PC-3 (cell line): ENCODE measurements around the gene KRABD2.

Source experiments
- EZH2 ChIP-seq: fragments of 300-600 bp; sonication (generic); IDR thresholded peaks from one replicate; pipeline ENCODE4 v1.6.1; 2017; ENCODE audit warnings: antibody characterized with exemption, mild to moderate bottlenecking, low read length; ENCODE audit not compliant: unreplicated experiment
- EZH2phosphoT487 ChIP-seq: fragments of 300-600 bp; sonication (generic); IDR thresholded peaks from 2 replicates; pipeline ENCODE4 v1.6.1; 2018; ENCODE audit warnings: mild to moderate bottlenecking, antibody characterized with exemption, low read length, borderline replicate concordance
- TF ChIP-seq, protein P1 (sequence below): fragments of 300-600 bp; sonication (generic); conservative IDR thresholded peaks from 2 replicates; pipeline ENCODE4 v1.5.1; 2017; ENCODE audit warnings: antibody characterized with exemption, low read depth, mild to moderate bottlenecking, low read length

DNA sequence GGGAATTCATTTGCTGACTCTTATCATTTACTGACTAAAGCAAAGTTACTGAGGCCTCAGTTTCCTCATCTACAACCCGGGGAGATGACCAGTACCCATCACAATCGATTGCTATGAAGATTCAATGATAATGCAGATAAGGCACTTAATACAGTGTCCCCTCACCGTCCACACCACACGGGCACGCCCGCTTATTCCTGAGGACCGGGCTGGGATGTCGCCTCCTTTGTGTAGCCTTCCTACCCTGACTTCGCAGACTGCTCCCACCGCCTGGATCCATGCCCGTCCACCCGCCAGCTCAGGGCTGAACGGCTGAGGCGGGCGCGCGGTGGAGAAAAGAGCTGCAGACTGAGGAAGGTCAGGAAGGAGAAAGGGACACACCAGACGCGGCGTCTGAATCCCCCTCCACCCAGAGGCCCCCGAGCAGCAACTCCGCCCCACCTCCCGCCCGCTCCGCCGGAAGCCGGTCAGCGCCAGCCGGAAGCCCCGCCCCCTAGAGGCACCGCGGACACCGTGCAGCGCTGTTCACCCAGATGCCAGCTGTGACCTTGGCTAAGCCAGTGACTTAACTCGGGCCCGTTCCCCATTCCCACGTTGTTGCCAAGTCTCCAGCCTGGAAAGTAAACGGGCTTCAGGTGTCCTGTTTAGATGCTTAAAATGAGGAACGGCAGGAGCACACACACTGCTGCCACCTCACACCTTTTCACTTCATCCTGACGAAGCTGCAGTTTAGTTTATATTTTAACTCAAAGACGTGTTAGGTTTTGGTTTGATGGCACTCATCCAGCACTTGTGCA lies at the start of gene KRABD2:
- TF ChIP-seq, protein P1, sequence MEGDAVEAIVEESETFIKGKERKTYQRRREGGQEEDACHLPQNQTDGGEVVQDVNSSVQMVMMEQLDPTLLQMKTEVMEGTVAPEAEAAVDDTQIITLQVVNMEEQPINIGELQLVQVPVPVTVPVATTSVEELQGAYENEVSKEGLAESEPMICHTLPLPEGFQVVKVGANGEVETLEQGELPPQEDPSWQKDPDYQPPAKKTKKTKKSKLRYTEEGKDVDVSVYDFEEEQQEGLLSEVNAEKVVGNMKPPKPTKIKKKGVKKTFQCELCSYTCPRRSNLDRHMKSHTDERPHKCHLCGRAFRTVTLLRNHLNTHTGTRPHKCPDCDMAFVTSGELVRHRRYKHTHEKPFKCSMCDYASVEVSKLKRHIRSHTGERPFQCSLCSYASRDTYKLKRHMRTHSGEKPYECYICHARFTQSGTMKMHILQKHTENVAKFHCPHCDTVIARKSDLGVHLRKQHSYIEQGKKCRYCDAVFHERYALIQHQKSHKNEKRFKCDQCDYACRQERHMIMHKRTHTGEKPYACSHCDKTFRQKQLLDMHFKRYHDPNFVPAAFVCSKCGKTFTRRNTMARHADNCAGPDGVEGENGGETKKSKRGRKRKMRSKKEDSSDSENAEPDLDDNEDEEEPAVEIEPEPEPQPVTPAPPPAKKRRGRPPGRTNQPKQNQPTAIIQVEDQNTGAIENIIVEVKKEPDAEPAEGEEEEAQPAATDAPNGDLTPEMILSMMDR: no peak; the same call in 1 of the 2 replicates
- TF ChIP-seq EZH2phosphoT487 (no peak), EZH2 (no peak)
